Breast epithelium (tissue), 3 donors: ENCODE data around the gene OR2D2.

ENCODE experiments used
- CTCF ChIP-seq, 3 donors: fragments of 450-650 bp; IDR thresholded peaks; one replicate each; pipeline ENCODE4 v1.5.1; 2016 to 2017; ENCODE audit warnings: antibody characterized with exemption in 3 of 3, mild to moderate bottlenecking in 3 of 3, moderate library complexity in 3 of 3
- POLR2A ChIP-seq: fragments of 450-650 bp; IDR thresholded peaks from one replicate; pipeline ENCODE4 v1.6.1; 2016; ENCODE audit warnings: antibody characterized with exemption, mild to moderate bottlenecking, moderate library complexity
- POLR2AphosphoS5 ChIP-seq, 3 donors: sonication (generic); formaldehyde crosslinking; IDR thresholded peaks; one replicate each; pipeline ENCODE4 v1.6.1; 2017; ENCODE audit warnings: antibody characterized with exemption in 3 of 3

- TF ChIP-seq CTCF (IDR thresholded peaks at IDR 0.05) (no peak), POLR2AphosphoS5 (IDR thresholded peaks at IDR 0.05) (no peak), POLR2A (no peak)
These were observed 36.2 kb downstream of the OR2D2 start for GRCh38 chr11:6855971-6856541.
